GM12891 (cell line): ENCODE data around the gene PRADC1.

Source experiments
- PAX5 ChIP-seq: IDR thresholded peaks from 2 replicates; pipeline ENCODE4 v1.6.1; 2011; ENCODE audit warnings: low read length, moderate library complexity, mild to moderate bottlenecking; ENCODE audit not compliant: insufficient read depth, severe bottlenecking
- POLR2A ChIP-seq: IDR thresholded peaks from 2 replicates; pipeline ENCODE4 v1.6.1; 2011; ENCODE audit warnings: low read depth, low read length, control low read depth
- TAF1 ChIP-seq: IDR thresholded peaks from 2 replicates; pipeline ENCODE4 v1.6.1; 2011; ENCODE audit warnings: low read depth, low read length, control low read depth

DNA sequence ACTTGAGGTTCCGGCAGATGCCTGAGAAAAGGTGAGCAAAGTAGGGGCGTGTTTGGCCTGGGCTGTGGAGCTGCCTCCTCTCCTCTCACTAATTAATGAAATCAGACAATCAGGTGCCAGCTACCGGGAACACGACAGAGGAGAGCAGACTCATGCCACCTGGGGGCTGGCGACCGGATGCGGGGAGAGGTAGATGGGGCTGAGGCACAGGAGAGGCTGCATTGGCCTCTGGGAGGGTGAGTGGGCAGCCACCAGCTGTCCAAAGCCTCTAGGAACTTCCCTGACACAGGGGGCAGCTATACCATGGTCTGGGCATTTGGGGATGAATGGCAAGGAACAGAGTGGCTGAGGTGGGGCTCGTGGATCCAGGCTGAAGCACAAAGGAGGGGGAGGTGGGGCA, 26.2 kb upstream of the PRADC1 start:
- no peak for TF ChIP-seq POLR2A
- TF ChIP-seq PAX5 = no peak
- TF ChIP-seq TAF1 = no peak
